ENCODE data around the gene OXLD1.
"Not testable (repeated sequence)": the region's sequence is repeated elsewhere in the genome, so short reads cannot be mapped to it uniquely, and the experiment has no call there.

OXLD1 gene

GRCh38 chr17:81640011-81640410, 26.4 kb downstream of the OXLD1 start:
- intact Hi-C loops (cut with DNase I), result no loop called here
- no peak for DNase-seq

GRCh38 chr17:81638683-81639082, 27.7 kb downstream of the OXLD1 start:
- no peak for DNase-seq
- intact Hi-C loops (cut with DNase I), result no loop called here

GRCh38 chr17:81636505-81637288, 29.7 kb downstream of the OXLD1 start, which contains the start of the genes NPLOC4 and TSPAN10:
TSS of gene NPLOC4 (minus strand) at chr17:81637112. CDS start at chr17:81636930, 182 bp downstream.
TSS of gene TSPAN10 (plus strand) at chr17:81637196. CDS start at chr17:81642413, 5,217 bp downstream.
- DNase-seq, result peak; percentile 52 to 93 (median 86)
- intact Hi-C loops (cut with DNase I), result no loop called here

GRCh38 chr17:81635973-81636504, 30.4 kb downstream of the OXLD1 start:
- peak in 10 of 42 donors; percentile 15 to 33 (median 22) for DNase-seq
- intact Hi-C loops (cut with DNase I), result no loop called here

GRCh38 chr17:81635431-81635830, 31.0 kb downstream of the OXLD1 start:
- intact Hi-C loops (cut with DNase I), result no loop called here
- DNase-seq, result no peak

- no peak for DNase-seq
- intact Hi-C loops (cut with DNase I), result no loop called here
Observed at GRCh38 chr17:81631482-81631881, 34.9 kb downstream of the OXLD1 start.

GRCh38 chr17:81630274-81630673, 36.1 kb downstream of the OXLD1 start:
- intact Hi-C loops (cut with DNase I), result no loop called here
- DNase-seq, result no peak

GRCh38 chr17:81621494-81622130, 44.8 kb downstream of the OXLD1 start:
- peak in 6 of 42 donors; percentile 4 to 64 (median 22) for DNase-seq
- intact Hi-C loops (cut with DNase I), result no loop called here

GRCh38 chr17:81618307-81618706, 48.1 kb downstream of the OXLD1 start:
- DNase-seq; intact Hi-C loops (cut with DNase I): not testable (repeated sequence)

GRCh38 chr17:81616877-81617276, 49.5 kb downstream of the OXLD1 start:
- DNase-seq, result no peak
- intact Hi-C loops (cut with DNase I), result no loop called here

GRCh38 chr17:81615401-81615930, 50.9 kb downstream of the OXLD1 start:
- DNase-seq, result no peak
- intact Hi-C loops (cut with DNase I), result no loop called here
